NB4 (cell line): ENCODE data around the gene ESYT1.

ENCODE experiments used
- POLR2A ChIP-seq: IDR thresholded peaks from 2 replicates; pipeline ENCODE4 v1.6.1; 2011; ENCODE audit warnings: mild to moderate bottlenecking; ENCODE audit not compliant: insufficient read length; ENCODE audit errors: extremely low read depth
- TF ChIP-seq, protein P1 (sequence below): IDR thresholded peaks from one replicate; pipeline ENCODE4 v1.5.1; 2012; ENCODE audit warnings: low read depth, low read length

DNA sequence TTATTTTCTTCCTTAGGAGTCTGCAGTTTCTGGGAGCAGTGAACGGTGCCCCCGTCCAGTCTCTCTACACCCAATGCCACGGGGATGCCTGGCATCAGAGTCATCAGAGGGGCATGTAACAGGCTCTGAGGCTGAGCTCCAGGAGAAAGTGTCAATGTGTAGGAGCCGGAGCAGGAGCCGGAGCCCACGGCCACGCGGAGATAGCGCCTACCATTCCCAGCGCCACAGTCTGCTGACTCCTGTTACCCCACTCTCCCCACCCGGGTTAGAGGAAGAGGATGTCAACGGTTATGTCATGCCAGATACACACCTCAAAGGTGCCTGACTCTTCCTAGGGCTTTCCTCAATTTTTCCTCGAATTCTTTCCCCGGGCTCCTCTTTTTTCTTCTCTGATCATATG lies 27.0 kb upstream of the ESYT1 start:
- TF ChIP-seq, protein P1, sequence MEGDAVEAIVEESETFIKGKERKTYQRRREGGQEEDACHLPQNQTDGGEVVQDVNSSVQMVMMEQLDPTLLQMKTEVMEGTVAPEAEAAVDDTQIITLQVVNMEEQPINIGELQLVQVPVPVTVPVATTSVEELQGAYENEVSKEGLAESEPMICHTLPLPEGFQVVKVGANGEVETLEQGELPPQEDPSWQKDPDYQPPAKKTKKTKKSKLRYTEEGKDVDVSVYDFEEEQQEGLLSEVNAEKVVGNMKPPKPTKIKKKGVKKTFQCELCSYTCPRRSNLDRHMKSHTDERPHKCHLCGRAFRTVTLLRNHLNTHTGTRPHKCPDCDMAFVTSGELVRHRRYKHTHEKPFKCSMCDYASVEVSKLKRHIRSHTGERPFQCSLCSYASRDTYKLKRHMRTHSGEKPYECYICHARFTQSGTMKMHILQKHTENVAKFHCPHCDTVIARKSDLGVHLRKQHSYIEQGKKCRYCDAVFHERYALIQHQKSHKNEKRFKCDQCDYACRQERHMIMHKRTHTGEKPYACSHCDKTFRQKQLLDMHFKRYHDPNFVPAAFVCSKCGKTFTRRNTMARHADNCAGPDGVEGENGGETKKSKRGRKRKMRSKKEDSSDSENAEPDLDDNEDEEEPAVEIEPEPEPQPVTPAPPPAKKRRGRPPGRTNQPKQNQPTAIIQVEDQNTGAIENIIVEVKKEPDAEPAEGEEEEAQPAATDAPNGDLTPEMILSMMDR, result no peak
- no peak for TF ChIP-seq POLR2A
